ENCODE data around the gene EBP.

- TF ChIP-seq POLR2AphosphoS5 (IDR thresholded peaks at IDR 0.05; ENCODE audit: insufficient read depth, low read depth, low read length) (no peak), CTCF (IDR thresholded peaks at IDR 0.05; ENCODE audit: extremely low read depth in 1 of 2, insufficient read depth in 1 of 2, low read depth in 1 of 2, low read length in 2 of 2) (no peak), JUN (IDR thresholded peaks at IDR 0.05; ENCODE audit: borderline replicate concordance, insufficient read depth, insufficient read length, low read depth) (no peak), MAX (IDR thresholded peaks at IDR 0.05; ENCODE audit: insufficient read depth, insufficient read length) (no peak), POLR2A (IDR thresholded peaks at IDR 0.05; ENCODE audit: low read depth, low read length) (no peak), GATA2 (IDR thresholded peaks at IDR 0.05; ENCODE audit: insufficient read depth, insufficient read length, low read depth, low read length) (no peak), MYC (IDR thresholded peaks at IDR 0.05; ENCODE audit: low read depth, low read length) (no peak)
Observed at GRCh38 chrX:48472851-48473703, 48.5 kb upstream of the EBP start.
